Endothelial cell of umbilical vein (primary cell): ENCODE data around the gene LIN28B. TPM values are rescaled to one million over a fixed set of nuclear protein-coding genes. Genes with fewer than 3 reads are reported as not detected.

Experiments used
- BruUV-seq: library from RNA; stranded (reverse); fragments of 400-500 nt; replicated peaks from 2 replicates; lab custom pipeline; 2021; lab: Mats Ljungman, UMichigan
- CTCF ChIA-PET: fragments of 300-600, 350-600 bp; sonication (Branson Sonifier 250); formaldehyde crosslinking; loops from one replicate; lab custom pipeline; 2021; ENCODE audit warnings: antibody characterized with exemption, inconsistent platforms; lab: Charles Lee
- POLR2A ChIA-PET: fragments of 300-600, 350-600 bp; sonication (Branson Sonifier 250); formaldehyde crosslinking; loops from one replicate; lab custom pipeline; 2021; ENCODE audit warnings: antibody characterized with exemption, inconsistent platforms; lab: Charles Lee
- DNase-seq: peaks from one replicate; pipeline ENCODE4 v3.0.0-alpha.2; 2011; ENCODE audit warnings: low read depth, low spot score
- FAIRE-seq: peaks from 2 replicates; lab custom pipeline; 2011; peaks lifted over from hg19 to GRCh38; lab: Jason Lieb, UNC
- H2AFZ ChIP-seq: 2 replicates; pipeline ENCODE4 v1.6.0; 2012; ENCODE audit warnings: low read depth, low read length, control low read depth, inconsistent platforms
- H3K27ac ChIP-seq: 2 replicates; pipeline ENCODE4 v1.5.1; 2011; ENCODE audit warnings: low read depth, mild to moderate bottlenecking, control low read depth, low read length, moderate library complexity; ENCODE audit not compliant: insufficient read depth
- H3K27me3 ChIP-seq, 2 experiments: 2 replicates each; pipeline versions ENCODE4 v1.6.0 to v1.6.1; 2011; ENCODE audit warnings: low read length in 2 of 2, mixed read lengths in 1 of 2; ENCODE audit not compliant: control insufficient read depth in 2 of 2, insufficient read depth in 2 of 2
- H3K36me3 ChIP-seq, 2 experiments: 2 replicates in 1 of 2; 3 replicates in 1 of 2; pipeline ENCODE4 v1.5.1; 2011; ENCODE audit warnings: low read length in 2 of 2, mild to moderate bottlenecking in 1 of 2, moderate library complexity in 1 of 2; ENCODE audit not compliant: control insufficient read depth in 2 of 2, insufficient read depth in 2 of 2; ENCODE audit errors: extremely low read depth in 1 of 2
- H3K4me1 ChIP-seq: 3 replicates; pipeline ENCODE4 v1.5.1; 2011; ENCODE audit warnings: mild to moderate bottlenecking, low read length; ENCODE audit not compliant: control insufficient read depth, insufficient read depth; ENCODE audit errors: extremely low read depth
- H3K4me2 ChIP-seq: 2 replicates; pipeline ENCODE4 v1.6.1; 2011; ENCODE audit warnings: low read length, control low read depth, mixed read lengths; ENCODE audit not compliant: insufficient read depth
- H3K4me3 ChIP-seq, 3 experiments: fragments of 200-600 bp in 1 of 3; sonication (generic), shearing (Covaris generic) in 1 of 3; replicated peaks in 1 of 3; 2 replicates each; pipeline ENCODE4 v1.5.1; 2011 to 2016; ENCODE audit warnings: control low read depth in 3 of 3, low read length in 3 of 3, mild to moderate bottlenecking in 2 of 3, inconsistent platforms in 1 of 3, low read depth in 1 of 3, moderate library complexity in 1 of 3; ENCODE audit not compliant: insufficient read depth in 1 of 3
- H3K79me2 ChIP-seq: 2 replicates; pipeline ENCODE4 v1.6.0; 2012; ENCODE audit warnings: low read length, inconsistent platforms; ENCODE audit not compliant: control insufficient read depth, insufficient read depth
- H3K9ac ChIP-seq: replicated peaks from 2 replicates; pipeline ENCODE3; 2011; ENCODE audit warnings: low read length, control low read depth; ENCODE audit not compliant: insufficient read depth; ENCODE audit errors: extremely low read depth
- H3K9me1 ChIP-seq: replicated peaks from 3 replicates; pipeline ENCODE4 v1.6.0; 2011; ENCODE audit warnings: mild to moderate bottlenecking, low read length; ENCODE audit not compliant: control insufficient read depth, insufficient read depth; ENCODE audit errors: extremely low read depth
- H3K9me3 ChIP-seq: replicated peaks from 2 replicates; pipeline ENCODE4 v1.5.1; 2012; ENCODE audit warnings: low read length, inconsistent platforms; ENCODE audit not compliant: control insufficient read depth, insufficient read depth
- H4K20me1 ChIP-seq: replicated peaks from 2 replicates; pipeline ENCODE3; 2011; ENCODE audit warnings: mild to moderate bottlenecking, low read length; ENCODE audit not compliant: control insufficient read depth, insufficient read depth; ENCODE audit errors: extremely low read depth
- CTCF ChIP-seq, 2 donors: IDR thresholded peaks; 1 replicate in 1 of 2; 2 replicates in 1 of 2; pipeline ENCODE4 v1.5.1; 2011; ENCODE audit warnings: low read length in 2 of 2, mild to moderate bottlenecking in 2 of 2, moderate library complexity in 2 of 2, control low read depth in 1 of 2, inconsistent platforms in 1 of 2, low read depth in 1 of 2; ENCODE audit not compliant: insufficient read depth in 1 of 2; ENCODE audit errors: extremely low read depth in 1 of 2
- EZH2 ChIP-seq: IDR thresholded peaks from 2 replicates; pipeline ENCODE4 v1.6.1; 2012; ENCODE audit warnings: borderline replicate concordance, low read depth, mild to moderate bottlenecking, moderate library complexity, low read length, inconsistent platforms; ENCODE audit not compliant: severe bottlenecking
- FOS ChIP-seq: IDR thresholded peaks from 2 replicates; pipeline ENCODE4 v1.6.1; 2011; ENCODE audit warnings: mild to moderate bottlenecking, low read length, moderate library complexity, borderline replicate concordance; ENCODE audit not compliant: insufficient read depth
- GATA2 ChIP-seq: IDR thresholded peaks from 2 replicates; pipeline ENCODE4 v1.7.0; 2011; ENCODE audit warnings: low read depth, mild to moderate bottlenecking, moderate library complexity, mixed read lengths, low read length; ENCODE audit not compliant: insufficient read length, insufficient read depth
- JUN ChIP-seq: IDR thresholded peaks from 2 replicates; pipeline ENCODE4 v1.6.1; 2011; ENCODE audit warnings: borderline replicate concordance, low read depth; ENCODE audit not compliant: insufficient read length, insufficient read depth
- MAX ChIP-seq: IDR thresholded peaks from 2 replicates; pipeline ENCODE4 v1.6.1; 2011; ENCODE audit not compliant: insufficient read depth, insufficient read length
- MYC ChIP-seq: IDR thresholded peaks from one replicate; pipeline ENCODE4 v1.6.1; 2011; ENCODE audit warnings: mild to moderate bottlenecking, low read depth, low read length
- POLR2A ChIP-seq: IDR thresholded peaks from 2 replicates; pipeline ENCODE4 v1.6.1; 2012; ENCODE audit warnings: low read depth, mild to moderate bottlenecking, control low read depth, low read length
- POLR2AphosphoS5 ChIP-seq: IDR thresholded peaks from 2 replicates; pipeline ENCODE4 v1.6.1; 2012; ENCODE audit warnings: low read depth, mild to moderate bottlenecking, control low read depth, low read length, moderate library complexity; ENCODE audit not compliant: insufficient read depth
- dilution Hi-C: fragments of 300-500 bp; cut with MboI; formaldehyde crosslinking; loops from one replicate; pipeline ENCODE4 v1.15.0; 2019; ENCODE audit warnings: low sequenced_read_pairs; ENCODE audit not compliant: extremely low pct_ligation_motif_present
- intact Hi-C: fragments of 100-400 bp; cut with micrococcal nuclease; formaldehyde crosslinking; loops from one replicate; pipeline ENCODE4 v1.10.0; 2022
- polyA plus RNA-seq, 4 experiments: library from polyadenylated mRNA; depleted of rRNA in 3 of 4; stranded (reverse) in 3 of 4; unstranded in 1 of 4; fragments of >200 nt; gene quantifications; 2 replicates each; pipeline versions ENCODE4 v1.2.1 to v1.2.3, GENCODE V29; 2011 to 2012; ENCODE audit warnings: missing spikeins in 1 of 4
- total RNA-seq: library from RNA; stranded (reverse); gene quantifications from 2 replicates; pipeline ENCODE4 v1.2.3, GENCODE V29; 2021

LIN28B gene
- total and polyA plus RNA-seq, 2 donors (not counting 3 experiments of a cell fraction or from before 2014, with no cell fraction given): not detected

- Histone ChIP-seq H3K9me1 (no peaks in the 10 kb centered on the region), H3K9me3 (no peaks in the 10 kb centered on the region), H3K27ac (no peak overlapping the region), H3K4me1 (no peaks in the 10 kb centered on the region), H2AFZ (no peak overlapping the region), H3K36me3 (no peaks in the 10 kb centered on the region), H3K9ac (no peak overlapping the region), H3K27me3 (no peaks in the 10 kb centered on the region), H4K20me1 (no peaks in the 10 kb centered on the region), H3K4me3 (no peak overlapping the region), H3K79me2 (no peaks in the 10 kb centered on the region), H3K4me2 (no peak overlapping the region)
- TF ChIP-seq FOS: no peak
- no peak for TF ChIP-seq POLR2A
- no peak for TF ChIP-seq POLR2AphosphoS5
- TF ChIP-seq CTCF (IDR thresholded peaks at IDR 0.05; ENCODE audit: extremely low read depth in 1 of 2, insufficient read depth in 1 of 2, low read depth in 1 of 2, low read length in 2 of 2): no peak
- TF ChIP-seq MAX: no peak
- no peak for TF ChIP-seq GATA2
- no peak for TF ChIP-seq EZH2
- TF ChIP-seq JUN: no peak
- TF ChIP-seq MYC: no peak
- ChIA-PET POLR2A (no interaction called here), CTCF (interaction anchor here (1.1 to 2.5 kb wide), 2 partner anchors 217 to 291 kb away, joined by 3 to 9 read pairs; partner anchors contain the start of gene PREP)
- no peak for FAIRE-seq
- no peak for DNase-seq
- no TSS peak for BruUV-seq
- dilution Hi-C loops: loop anchor here (25.0 kb wide), 1 partner anchor 175 kb away; no protein-coding TSS in a partner anchor
- intact Hi-C loops: no loop called here
Observed at GRCh38 chr6:105111871-105112270, 155.0 kb downstream of the LIN28B start.
